T-helper 1 cell (primary cell): ENCODE measurements around the gene GART.

Source experiments
- DNase-seq, 5 donors: peaks; one replicate each; pipeline ENCODE4 v3.0.0-alpha.2; 2012 to 2020

GART gene

GRCh38 chr21:33552999-33553598 lies 11.2 kb upstream of the GART start:
- no peak for DNase-seq

GRCh38 chr21:33552093-33552998 lies 10.4 kb upstream of the GART start:
- no peak for DNase-seq

GRCh38 chr21:33551664-33552063 lies 9.7 kb upstream of the GART start:
- DNase-seq: no peak

GRCh38 chr21:33550772-33551660 lies 9.1 kb upstream of the GART start:
- no peak for DNase-seq

GRCh38 chr21:33549848-33550771 lies 8.2 kb upstream of the GART start:
- no peak for DNase-seq

- DNase-seq: no peak
Measured at GRCh38 chr21:33546086-33546485, 4.2 kb upstream of the GART start.

GRCh38 chr21:33544451-33545195 lies 2.7 kb upstream of the GART start:
- DNase-seq: no peak

- peak in 2 of 5 donors; percentile 53 to 74 for DNase-seq
Measured at GRCh38 chr21:33543505-33544129, 1.7 kb upstream of the GART start.

GRCh38 chr21:33542640-33543504 lies 955 bp upstream of the GART start, which contains the start of gene SON:
TSS of gene SON (plus strand) at chr21:33543038. CDS start at chr21:33543093, 55 bp downstream.
- DNase-seq: peak; percentile 96 to 99 (median 98)

GRCh38 chr21:33541105-33541711 lies 709 bp downstream of the GART start:
- DNase-seq: peak in 1 of 5 donors; percentile 33

GRCh38 chr21:33540711-33541104 lies 1.2 kb downstream of the GART start:
- DNase-seq: no peak

- no peak for DNase-seq
Measured at GRCh38 chr21:33539616-33540015, 2.3 kb downstream of the GART start.

GRCh38 chr21:33537212-33537611 lies 4.7 kb downstream of the GART start:
- DNase-seq: no peak

GRCh38 chr21:33531007-33531406 lies 10.9 kb downstream of the GART start:
- DNase-seq: no peak

- DNase-seq: no peak
Measured at GRCh38 chr21:33522953-33523349, 19.0 kb downstream of the GART start.

- no peak for DNase-seq
Measured at GRCh38 chr21:33522297-33522952, 19.5 kb downstream of the GART start.

GRCh38 chr21:33518899-33519298 lies 23.0 kb downstream of the GART start:
- no peak for DNase-seq

- peak in 1 of 5 donors; percentile 23 for DNase-seq
Measured at GRCh38 chr21:33514229-33514628, 27.7 kb downstream of the GART start.

- DNase-seq: no peak
Measured at GRCh38 chr21:33512481-33512880, 29.4 kb downstream of the GART start.
